DMS153 treated with DMSO at 0.1 percent for 48 hours (cell line): ENCODE measurements around the gene EZH1.

Experiments used
- DNase-seq: peaks from one replicate; lab custom pipeline; 2025; ENCODE audit not compliant: unreplicated experiment; lab: John Stamatoyannopoulos, UW

The EZH1 gene

GRCh38 chr17:42744806-42745617 lies at the start of gene EZH1:
EZH1 (minus strand) TSS chr17:42745040; CDS start chr17:42728941, 16,099 bp downstream.
- DNase-seq, result peak; percentile 94

- no peak for DNase-seq
Measured at GRCh38 chr17:42792545-42792944, 47.7 kb upstream of the EZH1 start.

GRCh38 chr17:42791948-42792347 lies 47.1 kb upstream of the EZH1 start:
- DNase-seq, result no peak

GRCh38 chr17:42787266-42787665 lies 42.4 kb upstream of the EZH1 start:
- DNase-seq, result no peak

- no peak for DNase-seq
Measured at GRCh38 chr17:42784811-42785592, 40.2 kb upstream of the EZH1 start.

- no peak for DNase-seq
Measured at GRCh38 chr17:42784409-42784808, 39.6 kb upstream of the EZH1 start.

GRCh38 chr17:42783791-42784138 lies 38.9 kb upstream of the EZH1 start:
- DNase-seq, result no peak

GRCh38 chr17:42783062-42783790 lies 38.4 kb upstream of the EZH1 start:
- no peak for DNase-seq

GRCh38 chr17:42782166-42783061 lies 37.6 kb upstream of the EZH1 start:
- DNase-seq, result no peak

GRCh38 chr17:42781639-42782165 lies 36.9 kb upstream of the EZH1 start:
- DNase-seq, result no peak

- DNase-seq, result no peak
Measured at GRCh38 chr17:42780851-42781638, 36.2 kb upstream of the EZH1 start.

- DNase-seq, result no peak
Measured at GRCh38 chr17:42779936-42780850, 35.4 kb upstream of the EZH1 start, which contains the start of gene WNK4. WNK4 (plus strand) TSS chr17:42780610; CDS start chr17:42780699, 89 bp downstream.

- DNase-seq, result no peak
Measured at GRCh38 chr17:42779304-42779935, 34.6 kb upstream of the EZH1 start.

- no peak for DNase-seq
Measured at GRCh38 chr17:42778570-42778969, 33.7 kb upstream of the EZH1 start.

- no peak for DNase-seq
Measured at GRCh38 chr17:42775534-42776098, 30.8 kb upstream of the EZH1 start.

GRCh38 chr17:42774066-42774745 lies 29.4 kb upstream of the EZH1 start:
- DNase-seq, result no peak
